ENCODE measurements around the gene MAEA.

MAEA gene

DNA sequence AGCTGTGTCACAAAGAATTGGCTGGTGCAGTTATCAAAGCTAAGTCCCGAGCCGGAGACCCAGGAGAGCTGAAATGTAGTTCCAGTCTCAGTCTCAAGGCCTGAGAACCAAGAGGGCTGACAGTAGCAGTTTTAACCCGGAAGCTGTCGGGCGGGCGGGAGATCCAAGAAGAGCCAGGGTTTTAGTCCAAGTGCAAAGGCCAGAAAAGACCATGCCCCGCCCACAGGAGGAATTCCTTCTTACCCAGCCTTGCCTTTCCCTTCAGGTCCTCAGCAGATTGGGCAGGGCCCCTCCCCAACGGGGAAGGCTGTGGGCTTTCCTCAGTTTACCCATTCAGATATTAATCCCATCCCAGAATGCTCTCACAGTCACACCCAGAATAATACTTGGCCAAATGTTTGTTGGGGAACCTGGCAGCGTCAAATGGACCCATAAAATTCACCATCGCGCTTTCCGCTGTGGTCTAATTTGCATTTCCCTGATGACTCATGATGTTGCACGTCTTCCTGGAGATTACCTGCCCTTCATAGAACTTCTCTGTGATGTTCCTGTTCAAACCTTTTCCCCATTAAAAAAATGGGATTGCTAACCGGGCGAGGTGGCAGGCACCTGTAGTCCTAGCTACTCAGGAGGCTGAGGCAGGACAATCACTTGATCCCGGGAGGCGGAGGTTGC lies 16.2 kb downstream of the MAEA start:
- DNase-seq: no peak

- no peak for DNase-seq
These were observed 18.5 kb downstream of the MAEA start for GRCh38 chr4:1307951-1308735.

GRCh38 chr4:1309261-1310010 lies 19.7 kb downstream of the MAEA start:
- no peak for DNase-seq

DNA sequence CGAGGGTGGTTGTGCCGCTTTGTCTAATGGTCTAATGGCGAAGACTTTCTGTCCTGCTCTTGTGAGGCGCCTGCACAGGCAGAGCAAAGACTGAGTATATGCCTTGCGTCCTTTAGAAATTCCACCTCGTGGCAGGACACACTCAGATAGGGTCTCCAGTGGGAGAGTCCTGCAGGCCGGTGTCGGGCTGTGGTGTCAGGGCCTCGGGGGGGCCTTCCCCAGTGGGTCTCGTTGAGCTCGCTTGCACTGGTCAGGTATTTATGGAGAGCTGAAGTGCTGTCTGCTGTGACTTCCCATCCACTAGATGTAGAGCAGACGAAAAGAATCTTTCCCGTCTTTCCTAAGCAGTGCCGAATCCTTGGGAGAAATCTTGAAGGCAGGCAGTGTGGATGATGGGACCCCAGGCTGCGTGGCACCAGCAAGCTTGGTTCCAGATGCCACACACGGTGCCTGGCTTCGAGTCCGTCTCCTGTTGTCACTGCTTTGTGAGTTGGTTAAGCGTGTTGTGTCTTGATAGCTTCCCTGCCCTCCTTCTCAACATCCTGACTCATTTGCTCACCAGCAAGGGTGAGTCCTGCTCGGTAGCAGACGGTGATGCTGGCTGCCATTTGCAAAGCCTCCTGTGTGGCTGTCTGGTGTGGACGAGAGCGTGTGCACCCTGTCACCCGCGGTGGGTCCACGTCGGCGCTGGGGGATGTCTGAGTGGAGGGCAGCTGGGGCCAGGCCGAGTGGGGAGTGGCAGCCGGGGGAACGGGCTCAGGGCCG lies 20.5 kb downstream of the MAEA start:
- DNase-seq: no peak

DNA sequence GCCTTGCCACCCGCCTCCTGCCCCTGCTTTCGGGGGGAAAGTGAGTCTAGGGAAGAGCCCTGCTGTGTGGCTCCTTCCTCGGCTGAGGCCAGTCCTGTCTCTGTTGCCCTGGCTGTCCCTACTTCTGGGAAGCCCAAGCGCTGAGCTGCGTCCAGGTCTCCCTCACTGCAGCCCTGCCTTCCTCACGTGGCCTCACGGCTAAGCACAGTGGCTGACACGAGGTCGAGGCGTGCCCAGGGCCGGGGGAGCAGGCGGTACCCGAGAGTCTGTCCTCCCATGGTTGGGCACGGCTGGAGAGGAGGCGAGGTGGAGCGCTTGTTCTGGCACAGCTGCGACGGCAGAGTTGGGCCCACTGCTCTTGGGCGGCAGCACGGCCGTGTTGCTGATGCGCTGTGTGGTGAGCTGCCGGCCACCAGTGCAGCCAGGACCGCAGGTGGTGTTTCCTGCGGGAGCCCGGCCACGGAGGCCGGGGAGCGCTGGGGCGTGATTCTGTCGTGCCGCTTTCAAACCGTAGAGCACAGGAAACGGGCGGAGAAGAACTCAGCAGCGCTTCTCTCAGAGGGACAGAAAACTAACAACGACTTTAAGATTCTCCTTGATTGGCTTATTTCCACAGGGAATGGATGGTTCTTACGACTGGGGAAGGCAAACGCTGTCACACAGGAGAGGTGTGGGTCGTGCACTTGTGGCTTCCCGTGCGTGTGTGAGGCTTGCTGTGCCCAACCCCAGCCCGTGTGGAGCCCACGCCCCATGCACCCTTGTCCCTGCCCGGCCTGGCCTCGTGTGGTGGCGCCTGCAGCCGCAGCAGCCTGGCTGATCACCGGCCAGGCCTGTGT lies 21.3 kb downstream of the MAEA start:
- no peak for DNase-seq

DNA sequence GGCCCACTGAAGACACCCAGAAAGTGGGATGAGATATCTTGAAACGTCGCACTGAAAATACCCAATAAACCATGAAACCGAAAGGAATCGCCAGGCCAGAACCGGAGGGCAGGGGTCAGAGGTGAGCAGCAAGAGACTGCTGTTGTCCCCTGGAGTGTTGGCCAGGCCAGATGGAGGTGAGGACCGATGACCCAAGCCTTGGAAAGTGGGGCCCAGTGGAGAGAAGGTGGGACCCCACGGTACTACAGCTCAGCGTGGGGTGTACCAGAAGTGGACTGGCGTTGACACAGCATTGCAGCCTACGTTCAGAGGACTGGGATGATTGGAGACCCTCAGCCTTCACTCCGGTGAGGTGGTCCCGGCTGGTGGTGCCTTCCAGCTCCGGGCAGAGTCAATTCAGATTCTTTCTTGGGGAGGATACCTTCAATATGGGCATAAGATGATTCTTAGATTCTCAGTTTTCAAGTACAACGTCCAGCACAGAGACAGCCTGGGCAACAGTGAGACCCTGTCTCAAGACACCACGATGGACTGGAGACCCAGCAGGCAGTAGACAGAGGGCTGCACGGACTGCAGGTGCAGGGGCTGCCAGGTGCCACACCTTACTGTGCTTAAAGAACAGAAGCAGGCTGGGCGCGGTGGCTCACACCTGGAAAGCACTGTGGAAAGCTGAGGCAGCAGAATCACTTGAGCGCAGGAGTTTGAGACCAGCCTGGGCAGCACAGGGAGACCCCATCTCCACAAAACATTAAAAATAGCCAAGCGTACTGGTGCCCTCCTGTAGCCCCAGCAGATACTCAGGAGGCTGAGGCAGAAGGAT lies 23.3 kb downstream of the MAEA start:
- no peak for DNase-seq

DNA sequence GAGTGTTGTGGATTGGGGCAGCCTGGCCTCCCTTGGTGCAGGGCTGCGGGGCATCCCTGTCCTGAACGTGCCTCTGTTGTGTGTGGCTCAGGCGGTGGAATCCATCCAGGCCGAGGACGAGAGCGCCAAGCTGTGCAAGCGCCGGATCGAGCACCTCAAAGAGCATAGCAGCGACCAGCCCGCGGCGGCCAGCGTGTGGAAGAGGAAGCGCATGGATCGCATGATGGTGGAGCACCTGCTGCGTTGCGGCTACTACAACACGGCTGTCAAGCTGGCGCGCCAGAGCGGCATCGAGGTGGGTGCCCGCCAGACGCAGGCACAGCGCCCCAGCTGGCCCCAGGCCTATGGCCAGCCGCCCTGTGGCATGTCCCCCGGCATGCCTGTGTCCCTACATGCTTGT lies 25.6 kb downstream of the MAEA start:
- DNase-seq: no peak

- DNase-seq: no peak
These were observed 26.3 kb downstream of the MAEA start for GRCh38 chr4:1315836-1316536.

- no peak for DNase-seq
These were observed 27.0 kb downstream of the MAEA start for GRCh38 chr4:1316537-1317168.

- no peak for DNase-seq
These were observed 27.7 kb downstream of the MAEA start for GRCh38 chr4:1317177-1318045.

GRCh38 chr4:1318046-1318375 lies 28.3 kb downstream of the MAEA start:
- no peak for DNase-seq

DNA sequence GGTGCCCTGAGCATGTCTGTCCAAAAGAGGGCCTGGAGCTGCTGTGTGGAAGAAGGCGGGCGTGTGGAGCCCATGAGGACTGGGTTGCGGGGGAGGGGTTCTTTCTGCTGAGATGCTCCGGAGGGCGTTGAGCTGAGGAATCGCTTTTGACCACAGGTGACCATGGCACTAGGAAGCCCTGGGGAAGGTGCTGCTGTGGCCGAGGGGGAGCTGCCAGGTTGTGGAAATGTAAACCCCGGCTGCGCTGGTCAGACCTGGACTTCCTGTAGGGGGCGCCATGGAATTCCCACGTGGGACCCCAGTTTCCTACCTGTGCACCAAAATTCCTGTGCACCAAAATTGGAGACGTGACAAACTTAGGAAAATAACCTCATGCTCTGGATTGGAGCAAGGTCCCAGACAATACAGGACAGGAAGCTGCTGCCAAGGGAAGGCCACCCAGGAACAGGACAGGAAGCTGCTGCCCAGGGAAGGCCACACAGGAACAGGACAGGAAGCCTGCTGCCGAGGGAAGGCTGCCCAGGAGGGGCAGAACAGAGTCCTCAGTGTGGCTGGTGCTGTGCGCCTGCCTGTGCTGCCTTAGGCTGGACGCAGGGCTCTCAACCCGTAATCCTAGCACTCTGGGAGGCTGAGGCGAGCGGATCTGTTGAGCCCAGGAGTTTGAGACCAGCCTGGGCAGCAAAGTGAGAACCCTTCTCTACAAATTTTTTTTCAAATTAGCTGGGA lies 29.0 kb downstream of the MAEA start:
- no peak for DNase-seq

DNA sequence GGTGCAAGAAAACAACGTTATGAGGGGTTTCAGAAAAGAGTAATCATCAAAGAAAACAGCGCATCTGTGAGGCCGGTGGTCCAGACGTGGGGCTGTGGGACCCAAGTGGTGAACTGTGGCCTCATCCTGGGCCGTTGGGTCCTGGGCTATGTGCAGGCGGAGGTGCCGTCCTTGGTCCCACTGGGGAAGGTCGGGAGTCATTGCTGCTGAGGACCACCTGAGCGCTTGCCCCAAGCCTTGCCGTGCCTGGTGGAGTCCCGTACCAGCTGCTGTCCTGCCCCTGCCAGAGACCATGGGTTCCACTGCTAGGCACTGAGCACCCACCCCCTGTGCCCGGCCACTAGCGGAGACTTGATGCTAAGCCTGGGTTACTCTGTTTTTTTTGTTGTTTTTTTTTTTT lies 31.8 kb downstream of the MAEA start:
- DNase-seq: no peak

GRCh38 chr4:1321946-1322650 lies 32.4 kb downstream of the MAEA start:
- no peak for DNase-seq

DNA sequence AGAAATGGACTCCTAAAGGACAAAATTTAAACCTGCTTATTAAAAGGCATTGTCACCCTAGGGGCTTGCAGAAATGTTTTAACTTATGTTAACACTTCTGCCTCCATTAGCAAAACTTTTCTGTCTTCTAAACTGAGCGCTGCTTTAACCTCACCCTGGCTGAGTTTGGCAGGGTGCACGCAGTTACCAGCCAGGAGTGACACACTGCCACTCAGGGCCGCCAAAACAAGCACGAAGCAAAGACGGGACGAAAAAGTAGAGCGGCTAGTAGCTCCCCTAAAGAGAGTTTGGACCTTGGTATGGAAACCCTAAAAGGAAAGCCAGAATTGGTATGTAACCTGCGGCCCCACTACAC lies 33.6 kb downstream of the MAEA start:
- DNase-seq: no peak

DNA sequence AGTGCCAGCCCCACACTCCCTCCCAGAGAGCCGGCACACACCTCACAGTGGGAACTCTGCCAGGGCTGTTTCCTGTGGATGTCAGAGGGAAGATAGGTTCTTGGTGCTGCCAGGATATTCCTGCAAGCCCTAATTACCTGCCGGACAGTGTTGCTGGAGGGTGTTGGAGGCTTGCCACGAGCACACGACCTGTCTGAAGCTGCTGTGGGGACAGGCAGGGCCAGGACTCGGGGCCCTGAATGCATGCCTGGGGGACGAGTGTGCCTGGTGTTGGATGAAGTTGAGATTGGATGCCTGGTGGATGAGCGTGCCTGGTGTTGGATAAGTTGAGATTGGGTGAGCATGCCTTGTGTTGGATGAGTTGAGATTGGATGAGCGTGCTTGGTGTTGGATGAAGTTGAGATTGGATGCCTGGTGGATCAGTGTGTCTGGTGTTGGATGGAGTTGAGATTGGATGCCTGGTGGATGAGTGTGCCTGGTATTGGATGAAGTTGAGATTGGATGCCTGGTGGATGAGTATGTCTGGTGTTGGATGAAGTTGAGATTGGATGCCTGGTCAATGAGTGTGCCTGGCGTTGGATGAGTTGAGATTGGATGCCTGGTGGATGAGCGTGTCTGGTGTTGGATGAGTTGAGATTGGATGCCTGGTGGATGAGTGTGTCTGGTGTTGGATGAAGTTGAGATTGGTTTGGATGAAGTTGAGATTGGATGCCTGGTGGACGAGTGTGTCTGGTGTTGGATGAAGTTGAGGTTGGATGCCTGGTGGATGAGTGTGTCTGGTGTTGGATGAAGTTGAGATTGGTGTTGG lies 34.1 kb downstream of the MAEA start:
- no peak for DNase-seq

Measured in NCI-H446 treated with DMSO at 0.1 percent for 48 hours (cell line).